HG02763 (cell line): Measurements from ENCODE around the gene PHACTR1.

Source experiments
- ATAC-seq: cut with Tn5 transposase; IDR thresholded peaks from one replicate; pipeline ENCODE4 v1.9.1; 2021; ENCODE audit warnings: mild to moderate bottlenecking, moderate library complexity; ENCODE audit not compliant: unreplicated experiment

PHACTR1 gene

DNA sequence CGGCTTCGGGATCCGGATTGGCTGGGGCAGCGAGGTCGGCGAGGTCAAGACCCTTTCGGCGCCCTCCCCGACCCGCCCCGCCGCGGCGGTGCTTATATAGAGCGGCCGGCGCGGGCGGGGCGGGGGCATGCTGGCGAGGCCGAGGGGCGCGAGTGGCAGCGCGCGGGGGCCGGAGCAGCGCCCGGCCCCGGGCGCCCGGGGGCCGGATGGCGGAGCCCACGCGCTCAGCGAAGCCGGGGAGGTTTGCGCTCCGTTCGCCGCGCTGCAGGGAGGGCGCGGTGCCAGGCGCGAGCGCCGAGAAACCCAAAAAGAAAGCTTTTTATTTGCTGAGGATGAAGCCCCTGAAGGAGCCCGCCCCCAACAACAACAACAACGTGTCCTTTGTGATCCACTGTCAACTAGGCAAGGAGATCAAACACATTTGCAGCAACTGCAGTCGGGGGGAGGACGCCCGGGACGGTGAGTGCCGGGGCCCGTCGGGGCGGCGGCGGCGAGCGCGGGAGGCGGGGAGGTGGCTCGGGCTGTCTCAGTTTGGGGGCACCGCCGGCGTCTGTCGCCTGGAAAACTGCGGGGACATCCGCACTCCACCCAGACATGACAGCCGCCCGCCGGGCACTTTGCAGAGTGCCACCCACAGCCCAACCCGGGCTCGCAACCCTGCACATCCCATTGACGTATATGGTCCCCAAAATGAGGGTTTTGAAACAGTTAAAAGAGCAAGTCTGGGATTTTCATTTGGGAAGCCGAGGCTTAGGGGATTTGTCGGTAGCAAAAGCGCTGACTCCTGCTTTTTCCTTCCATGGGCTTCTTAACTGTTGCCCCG is 297.3 kb downstream of the PHACTR1 start:
- ATAC-seq: no peak

DNA sequence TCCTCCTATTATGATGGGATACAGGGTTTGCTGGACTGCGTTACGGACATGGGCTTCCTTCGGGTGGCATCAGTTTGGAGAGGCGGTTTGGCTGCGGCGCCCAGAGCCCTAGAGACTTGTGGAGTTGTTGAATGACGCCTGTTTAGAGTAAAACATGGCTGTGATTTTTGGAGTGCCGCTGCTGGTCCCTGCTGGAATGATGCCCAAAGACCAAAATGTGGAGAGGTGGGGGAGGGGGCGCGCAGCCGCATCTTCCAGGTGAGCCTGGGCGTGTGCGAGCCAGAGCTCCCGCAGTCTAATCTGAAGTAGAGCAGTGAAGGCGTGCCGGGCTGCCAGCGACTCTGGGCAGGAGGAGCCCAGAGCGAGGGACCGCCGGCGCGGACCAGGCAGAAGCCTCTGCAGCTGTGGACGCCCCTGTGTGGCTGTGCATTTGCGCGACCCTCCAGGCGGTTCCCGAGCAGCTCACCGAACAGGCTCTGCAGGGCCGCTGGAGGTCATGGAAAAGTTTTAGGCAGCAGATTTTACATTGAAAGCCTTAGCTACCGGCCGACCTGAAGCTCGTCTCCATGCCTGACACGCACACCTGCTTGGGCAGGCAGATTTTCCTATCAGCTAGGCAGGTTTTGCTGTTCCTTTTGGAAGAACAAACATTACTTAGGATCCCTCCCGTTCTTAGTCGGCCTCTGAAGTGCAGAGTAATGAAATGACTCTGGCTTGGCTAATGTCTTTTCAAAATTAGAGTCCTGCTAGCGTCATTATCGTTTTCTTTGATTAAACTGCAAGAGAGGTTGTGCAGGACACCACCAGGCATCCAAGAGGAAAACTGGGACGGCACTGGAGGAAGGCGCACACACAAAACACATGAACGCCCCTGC is 298.2 kb downstream of the PHACTR1 start:
- no peak for ATAC-seq

DNA sequence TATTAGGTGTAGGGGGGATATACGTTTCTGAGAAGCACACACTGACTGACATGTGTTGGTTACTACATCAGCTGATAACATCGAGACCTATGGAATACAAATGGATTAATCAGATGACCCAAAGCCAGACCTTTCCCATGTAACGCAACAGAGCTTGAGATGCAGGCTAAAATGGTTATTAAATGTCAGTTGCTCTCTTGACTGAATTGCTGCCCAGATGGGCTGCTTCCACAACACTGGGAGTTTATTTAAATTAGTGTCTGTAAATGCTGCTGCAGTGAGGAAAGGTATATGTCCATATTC is 298.8 kb downstream of the PHACTR1 start:
- no peak for ATAC-seq

DNA sequence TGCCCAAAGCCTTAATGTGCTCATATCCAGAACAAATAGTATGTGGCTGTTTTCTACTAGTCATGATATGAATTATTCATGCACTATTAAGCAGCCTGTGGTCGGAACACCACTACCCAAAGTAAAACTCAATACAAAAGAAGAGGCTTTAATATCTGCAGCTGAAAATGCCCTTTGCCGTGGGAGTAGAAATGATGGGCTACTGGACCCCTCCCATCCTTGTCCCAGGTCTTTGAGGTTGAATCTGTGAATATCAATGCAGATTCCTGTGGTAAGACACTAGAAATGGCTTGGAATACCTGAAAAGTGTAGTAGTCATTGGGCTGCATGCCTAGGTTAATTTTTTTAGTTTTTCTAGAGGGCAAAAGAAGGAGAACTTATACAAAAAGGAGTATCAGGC is 308.0 kb downstream of the PHACTR1 start:
- ATAC-seq: no peak

DNA sequence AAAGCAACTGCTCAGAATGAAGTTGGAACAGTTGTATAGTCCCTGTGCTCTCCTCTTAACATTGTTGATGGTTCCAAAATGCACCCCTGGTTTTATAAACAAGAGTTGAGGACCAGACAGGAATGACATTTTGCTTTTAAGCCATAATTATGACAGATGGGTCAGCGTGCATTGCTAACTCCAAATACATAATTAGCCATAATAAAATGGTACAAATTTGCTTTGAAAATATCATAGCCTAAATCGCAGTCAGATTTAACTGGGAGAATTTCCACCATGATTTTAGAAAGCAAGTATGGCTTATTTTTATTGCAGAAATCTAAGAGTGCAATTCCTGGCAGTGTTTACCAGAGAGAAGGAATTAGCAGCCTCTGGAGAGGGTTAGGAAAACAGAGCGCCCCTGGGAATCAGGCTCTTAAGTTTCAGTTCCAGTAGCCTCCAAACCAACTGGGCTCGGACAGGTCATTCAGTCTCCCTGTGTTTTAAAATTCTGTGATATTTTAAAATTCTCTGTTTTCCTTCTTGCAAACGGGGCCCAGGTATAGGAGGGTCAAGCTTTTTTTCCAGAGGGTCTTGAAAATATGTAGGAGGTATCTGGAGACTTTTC is 309.4 kb downstream of the PHACTR1 start:
- ATAC-seq: no peak

DNA sequence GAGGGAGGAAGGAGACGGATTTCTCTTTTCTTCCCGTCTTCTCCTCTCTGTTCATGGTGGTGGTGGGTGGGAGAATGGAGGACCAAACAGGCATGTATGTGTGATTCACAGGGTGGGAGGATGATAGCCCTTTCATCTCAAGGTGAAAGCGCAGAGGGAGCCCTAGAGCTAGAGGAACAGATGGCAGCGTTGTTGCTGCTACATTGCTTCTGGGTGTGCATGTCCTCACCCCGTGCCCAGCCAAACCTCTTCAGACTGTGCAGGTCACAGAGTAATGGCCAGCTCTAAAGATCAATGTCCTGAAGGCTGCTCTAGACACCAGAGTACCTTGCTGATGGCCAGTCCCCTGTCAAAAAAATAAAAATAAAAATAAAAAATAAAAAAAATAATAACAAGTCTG is 310.0 kb downstream of the PHACTR1 start:
- no peak for ATAC-seq

DNA sequence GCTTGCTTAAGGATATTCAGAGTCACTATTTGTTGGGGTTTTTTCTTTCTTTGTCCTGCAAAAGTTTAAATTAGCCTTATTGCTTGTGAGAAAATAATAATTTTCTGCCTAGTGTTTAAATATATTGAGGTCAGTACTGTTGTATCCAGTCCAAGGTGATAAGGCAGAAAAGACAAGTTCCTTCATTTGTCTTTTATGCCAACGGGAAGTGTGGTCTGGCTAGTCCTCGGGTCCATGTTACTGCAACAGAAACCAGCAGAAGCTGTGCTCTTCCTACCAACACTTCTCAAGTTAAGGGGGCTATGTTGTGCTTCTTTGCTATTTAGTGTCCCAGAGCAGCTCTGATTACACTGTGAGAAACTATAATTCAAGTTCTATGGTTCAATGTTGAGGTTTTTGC is 310.6 kb downstream of the PHACTR1 start:
- no peak for ATAC-seq

DNA sequence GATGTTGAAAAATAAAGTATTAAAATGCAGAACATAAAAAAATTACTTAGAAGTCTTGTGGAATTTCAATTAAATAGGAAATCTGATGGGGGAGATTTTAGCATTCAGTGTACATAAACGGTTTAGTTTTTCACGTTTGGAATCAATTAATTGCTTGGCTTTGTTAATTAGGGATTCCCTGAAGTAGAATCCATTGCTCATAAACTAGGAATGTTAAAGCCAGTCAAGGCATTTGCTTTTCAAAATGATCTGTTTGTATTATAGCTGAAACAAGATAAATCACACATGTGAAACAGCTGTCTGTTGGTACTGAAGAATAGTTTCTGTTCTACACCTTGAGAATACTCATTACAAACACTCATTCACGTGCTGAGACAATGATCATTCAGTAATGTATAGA is 313.8 kb downstream of the PHACTR1 start:
- no peak for ATAC-seq

DNA sequence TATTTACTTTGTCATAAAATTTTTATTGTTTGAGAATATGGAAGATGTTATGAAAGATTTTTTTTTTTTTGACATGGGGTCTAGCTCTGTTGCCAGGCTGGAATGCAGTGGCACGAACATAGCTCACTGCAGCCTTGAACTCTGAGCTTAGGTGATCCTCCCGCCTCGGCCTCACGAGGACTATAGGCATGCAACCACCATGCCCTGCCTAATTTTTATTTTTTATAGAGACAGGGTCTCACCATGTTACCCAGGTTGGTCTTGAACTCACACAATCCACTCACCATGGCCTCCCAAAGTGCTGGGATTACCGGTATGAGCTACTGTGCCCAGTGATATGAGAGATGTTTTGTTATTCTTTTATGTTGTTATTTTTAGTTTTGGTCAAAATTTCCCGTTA is 316.0 kb downstream of the PHACTR1 start:
- no peak for ATAC-seq

DNA sequence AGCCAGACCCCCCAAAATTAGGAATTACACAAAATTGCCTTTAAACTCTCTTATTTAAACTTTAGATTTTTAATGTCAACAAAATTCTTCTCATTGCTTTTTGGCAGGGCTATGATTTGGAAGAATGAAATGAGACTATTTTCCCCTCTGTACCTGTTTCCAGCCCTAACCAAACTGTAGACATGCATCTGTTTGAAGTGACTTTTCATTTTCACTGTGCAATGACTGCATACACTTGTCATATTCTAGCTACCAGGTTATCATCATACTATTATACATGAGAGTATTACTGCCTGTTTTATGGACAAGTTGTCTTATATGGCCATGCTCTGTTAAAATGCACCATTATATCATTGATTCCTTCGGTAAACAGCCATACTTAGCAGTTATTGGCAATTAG is 316.6 kb downstream of the PHACTR1 start:
- no peak for ATAC-seq

DNA sequence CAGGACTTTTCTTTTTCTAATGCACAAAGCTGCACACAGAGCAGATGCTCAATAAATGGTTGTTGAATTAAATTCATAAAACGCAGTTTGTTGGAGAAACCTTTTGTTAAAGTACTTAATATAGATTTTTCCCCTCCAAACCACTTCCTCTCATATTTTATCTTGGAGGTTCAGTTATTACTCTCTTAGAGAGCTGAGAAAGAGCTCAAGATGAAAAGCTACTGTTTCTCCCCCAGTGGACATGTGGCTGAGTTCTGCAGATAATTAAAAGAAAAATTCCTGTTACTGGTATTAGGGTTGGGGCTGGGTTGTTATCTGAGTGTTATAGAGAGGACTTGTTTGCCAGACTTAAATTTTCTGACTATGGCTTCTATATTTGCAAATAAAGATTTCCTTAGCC is 317.7 kb downstream of the PHACTR1 start:
- ATAC-seq: no peak

DNA sequence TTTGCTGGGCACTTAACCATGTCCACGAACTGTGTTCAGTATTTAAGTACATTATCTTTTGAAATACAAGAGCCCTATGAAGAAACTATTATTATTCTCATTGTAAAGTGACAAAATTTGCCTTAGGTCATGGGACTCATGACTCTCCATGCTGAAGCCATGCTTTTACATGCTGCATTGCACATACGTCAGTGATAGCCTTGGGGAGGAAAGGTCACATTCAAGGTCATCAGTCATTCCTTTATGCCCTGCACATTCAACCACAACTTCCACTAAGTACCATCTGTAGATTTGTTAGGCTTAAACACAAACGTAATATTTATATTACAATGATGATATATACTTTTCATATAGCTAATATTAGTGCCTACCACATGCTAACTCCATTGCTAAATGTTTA is 319.0 kb downstream of the PHACTR1 start:
- no peak for ATAC-seq

DNA sequence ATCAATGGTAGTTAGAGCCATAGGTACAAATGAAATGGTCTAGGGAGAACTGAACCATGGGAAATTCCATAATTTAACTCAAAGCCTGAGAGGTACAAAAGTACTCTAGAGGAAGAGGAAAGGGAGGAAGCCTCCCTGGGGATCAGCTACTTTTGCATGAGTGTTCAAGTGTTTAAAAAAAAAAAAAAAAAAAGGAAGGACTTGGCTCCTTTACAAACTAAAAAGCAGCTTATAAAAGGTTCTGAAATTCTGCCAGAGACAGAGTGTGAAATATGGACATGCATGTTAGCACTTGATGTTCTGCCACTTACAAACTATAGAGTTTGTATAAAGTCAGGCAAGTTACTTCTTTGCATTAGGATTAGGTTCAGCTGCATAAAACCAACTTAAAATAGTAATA is 321.7 kb downstream of the PHACTR1 start:
- no peak for ATAC-seq

DNA sequence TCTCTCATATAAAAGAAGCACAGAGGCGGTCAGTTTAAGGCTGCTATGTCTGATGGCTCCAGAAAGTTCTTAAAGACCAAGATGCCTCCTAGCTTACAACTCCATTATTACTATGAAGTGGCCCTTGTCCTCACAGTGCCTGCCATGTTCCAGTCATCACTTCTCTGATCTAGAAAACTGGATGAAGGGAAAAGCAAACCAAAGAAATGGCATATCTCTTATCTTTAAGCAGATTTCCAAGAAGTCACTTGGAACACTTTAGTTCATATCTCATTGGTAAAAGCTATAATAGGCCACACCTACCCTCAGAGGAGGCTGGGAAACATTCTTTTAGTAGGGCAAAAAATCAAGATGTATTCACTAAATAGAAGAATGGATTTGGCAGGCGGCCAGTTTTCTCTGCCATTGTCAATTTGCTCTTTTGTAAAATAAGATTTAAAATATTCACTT is 322.2 kb downstream of the PHACTR1 start:
- no peak for ATAC-seq

DNA sequence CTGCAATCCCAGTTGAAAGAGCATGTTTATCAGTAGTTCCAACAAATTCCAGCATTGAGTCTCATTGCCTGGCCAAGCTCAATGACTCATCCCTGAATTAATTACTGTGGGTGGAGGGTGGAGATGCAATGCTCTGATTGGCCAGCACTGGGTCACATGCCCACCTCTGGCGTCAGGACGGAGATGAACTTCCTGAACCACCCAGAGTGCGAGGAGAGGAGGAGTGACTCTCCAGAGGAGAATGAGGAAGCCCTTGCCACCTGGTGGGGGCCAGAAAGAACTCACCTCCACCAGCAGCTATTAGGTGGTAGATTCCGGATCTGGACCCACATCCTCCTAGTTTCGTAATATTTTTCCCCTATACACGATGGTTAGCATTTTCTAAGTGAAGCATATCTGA is 327.8 kb downstream of the PHACTR1 start:
- no peak for ATAC-seq

DNA sequence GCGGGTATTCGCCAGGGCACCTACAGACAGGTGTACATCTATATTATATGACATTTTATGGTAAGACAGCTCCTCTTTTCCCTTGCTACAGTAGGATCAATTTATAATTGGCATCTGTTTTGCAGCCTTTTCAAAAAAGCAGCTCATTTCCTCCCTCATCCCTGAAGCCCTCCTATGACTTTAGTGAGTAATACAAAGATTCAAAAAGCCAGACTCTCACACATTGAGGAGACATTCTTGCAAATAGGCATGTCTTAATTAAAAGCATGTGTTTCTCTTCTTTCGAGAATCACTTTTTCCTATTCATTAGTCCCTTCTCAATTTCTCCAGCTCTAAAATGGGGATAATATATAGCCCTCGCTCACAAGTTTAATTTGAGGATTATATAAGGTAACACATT is 328.3 kb downstream of the PHACTR1 start:
- ATAC-seq: no peak

DNA sequence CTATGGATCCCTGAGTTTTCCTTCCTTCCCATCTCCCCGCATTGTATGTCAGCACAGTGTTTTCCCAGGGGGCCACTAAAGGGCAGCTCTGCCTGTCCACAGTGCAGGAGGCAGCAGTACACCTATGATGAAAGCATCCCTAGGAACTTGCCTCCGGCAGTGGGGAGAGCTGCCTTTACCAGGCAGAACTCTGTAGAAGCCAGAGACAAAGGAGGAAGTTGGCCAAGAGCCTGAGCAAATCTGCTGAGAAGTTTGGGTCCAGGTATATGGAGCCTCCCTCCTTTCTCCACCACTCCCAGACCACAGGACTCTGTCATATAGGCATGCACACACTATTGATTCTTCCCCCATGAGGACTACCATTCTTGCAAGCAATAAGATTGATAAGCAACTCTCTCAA is 329.1 kb downstream of the PHACTR1 start:
- no peak for ATAC-seq

DNA sequence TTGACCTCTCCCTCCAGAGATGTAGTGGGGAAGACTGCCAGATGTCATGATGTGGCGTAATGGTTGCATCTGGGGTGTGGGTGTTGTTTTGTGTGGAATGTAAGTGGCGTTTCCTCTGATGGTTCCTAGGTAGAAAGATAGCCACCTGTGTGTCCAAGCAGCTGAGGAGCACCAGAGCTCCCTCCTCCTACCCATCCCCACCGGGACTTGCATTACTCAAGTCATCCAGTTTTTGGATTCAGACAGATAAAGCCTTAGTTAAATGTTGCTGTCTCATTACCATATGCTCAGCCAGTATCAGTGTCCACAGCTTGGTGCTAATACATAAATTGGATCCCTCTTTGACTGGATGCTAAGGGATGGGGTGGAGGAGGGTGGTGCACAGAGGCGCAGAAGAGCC is 329.5 kb downstream of the PHACTR1 start:
- no peak for ATAC-seq

DNA sequence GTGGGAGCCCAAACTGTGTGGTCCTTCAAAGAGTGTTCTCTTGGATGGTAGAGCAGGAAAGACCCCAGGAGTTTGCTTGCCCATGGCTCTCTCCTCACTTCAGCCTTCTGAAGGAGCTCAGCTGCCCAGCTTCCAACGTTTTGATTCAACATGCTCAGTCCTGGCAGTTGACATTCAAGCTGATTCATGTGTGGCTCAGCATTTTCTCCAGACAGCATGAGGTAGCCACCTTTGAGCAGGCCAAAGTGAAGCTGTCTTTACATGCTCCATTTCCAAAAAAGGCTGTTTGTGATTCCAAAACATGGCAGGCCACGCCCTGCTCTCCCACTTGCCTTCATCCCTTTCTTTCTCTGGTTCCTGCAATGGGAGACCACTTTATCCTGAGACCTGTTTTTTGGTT is 331.5 kb downstream of the PHACTR1 start:
- ATAC-seq: no peak

DNA sequence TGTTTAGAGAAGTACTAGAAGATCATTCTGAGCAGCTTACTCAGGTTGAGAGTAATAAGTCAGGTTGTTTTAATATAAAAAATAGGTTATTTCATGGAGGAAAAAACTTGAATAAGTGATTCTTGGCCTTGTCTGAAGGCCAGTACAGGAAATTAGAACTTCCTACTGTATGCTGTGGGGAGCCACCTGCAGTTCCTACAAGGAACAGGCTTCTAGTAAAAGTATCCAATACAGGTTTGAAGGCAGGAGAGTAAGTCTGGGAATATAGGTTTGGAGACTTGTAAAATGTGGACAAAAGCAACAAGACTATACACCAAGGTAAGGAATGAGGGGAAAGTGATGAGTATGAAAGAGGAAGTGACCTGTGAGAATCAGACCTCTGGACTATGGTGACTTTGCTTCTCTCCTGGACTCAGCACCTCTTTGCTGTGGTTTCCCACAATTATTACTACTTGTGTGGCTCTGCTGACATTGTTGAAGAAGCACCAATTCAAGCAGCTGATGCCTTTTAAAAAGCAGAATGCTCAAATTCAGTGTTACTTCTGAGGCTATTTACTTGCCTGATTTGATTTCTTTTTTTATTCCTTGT is 333.2 kb downstream of the PHACTR1 start:
- no peak for ATAC-seq

DNA sequence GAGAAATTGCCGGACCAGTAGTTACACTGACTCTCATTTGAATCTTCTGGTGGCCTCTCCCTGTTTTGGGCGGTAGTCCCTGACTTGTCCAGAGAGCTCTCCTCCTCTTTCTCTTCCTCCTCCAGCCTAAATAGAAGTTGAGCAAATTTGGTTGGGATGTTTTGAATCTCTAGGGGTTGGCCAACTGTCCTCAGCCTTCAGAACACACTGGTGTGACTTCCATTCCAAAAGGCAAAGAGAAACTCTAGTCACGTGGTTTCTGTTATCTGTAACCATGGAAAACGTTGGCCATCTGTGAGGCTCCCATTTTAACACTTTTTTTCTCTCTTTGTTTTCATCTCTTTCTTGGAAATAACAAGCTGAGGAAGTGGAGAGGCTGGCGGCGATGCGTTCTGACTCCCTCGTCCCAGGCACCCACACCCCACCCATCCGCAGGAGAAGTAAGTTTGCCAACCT is 336.5 kb downstream of the PHACTR1 start:
- no peak for ATAC-seq
